ACHN (cell line): Measurements from ENCODE around the gene BNIP3.

Source experiments
- DNase-seq: peaks from one replicate; pipeline ENCODE4 v3.0.0-alpha.2; 2015
- in situ Hi-C: cut with HindIII; loops from 2 replicates; pipeline ENCODE4 v1.10.0; 2017; ENCODE audit warnings: low sequenced_read_pairs, low pct_ligation_motif_present, low pct_unique_long_range_greater_than_20kb

BNIP3 gene

GRCh38 chr10:131938681-131939080 lies 43.0 kb downstream of the BNIP3 start:
- in situ Hi-C loops = no loop called here
- no peak for DNase-seq

- DNase-seq = no peak
- in situ Hi-C loops = no loop called here
Measured at GRCh38 chr10:131937836-131938235, 43.9 kb downstream of the BNIP3 start.

- DNase-seq = no peak
- in situ Hi-C loops = no loop called here
Measured at GRCh38 chr10:131936736-131937135, 45.0 kb downstream of the BNIP3 start.

GRCh38 chr10:131936294-131936693 lies 45.4 kb downstream of the BNIP3 start:
- in situ Hi-C loops = no loop called here
- DNase-seq = no peak

GRCh38 chr10:131935260-131935659 lies 46.5 kb downstream of the BNIP3 start:
- in situ Hi-C loops = no loop called here
- no peak for DNase-seq

- no peak for DNase-seq
- in situ Hi-C loops = no loop called here
Measured at GRCh38 chr10:131934769-131935168, 47.0 kb downstream of the BNIP3 start.

GRCh38 chr10:131933696-131934086 lies 48.0 kb downstream of the BNIP3 start:
- in situ Hi-C loops = no loop called here
- DNase-seq = no peak

GRCh38 chr10:131933016-131933695 lies 48.6 kb downstream of the BNIP3 start:
- DNase-seq = no peak
- in situ Hi-C loops = no loop called here

- in situ Hi-C loops = no loop called here
- DNase-seq = no peak
Measured at GRCh38 chr10:131931981-131932380, 49.7 kb downstream of the BNIP3 start.

GRCh38 chr10:131930586-131931330 lies 51.0 kb downstream of the BNIP3 start:
- DNase-seq = no peak
- in situ Hi-C loops = no loop called here

GRCh38 chr10:131930150-131930549 lies 51.6 kb downstream of the BNIP3 start:
- no peak for DNase-seq
- in situ Hi-C loops = no loop called here

- DNase-seq = no peak
- in situ Hi-C loops = no loop called here
Measured at GRCh38 chr10:131929122-131929845, 52.4 kb downstream of the BNIP3 start.

- no peak for DNase-seq
- in situ Hi-C loops = no loop called here
Measured at GRCh38 chr10:131928248-131929095, 53.3 kb downstream of the BNIP3 start.

- DNase-seq = no peak
- in situ Hi-C loops = no loop called here
Measured at GRCh38 chr10:131926743-131927595, 54.8 kb downstream of the BNIP3 start.

GRCh38 chr10:131926253-131926652 lies 55.5 kb downstream of the BNIP3 start:
- in situ Hi-C loops = no loop called here
- no peak for DNase-seq

GRCh38 chr10:131925716-131926115 lies 56.0 kb downstream of the BNIP3 start:
- DNase-seq = no peak
- in situ Hi-C loops = no loop called here

GRCh38 chr10:131925011-131925649 lies 56.6 kb downstream of the BNIP3 start:
- DNase-seq = no peak
- in situ Hi-C loops = no loop called here
